MM.1S (cell line): ENCODE data around the gene POLR3A.

Source experiments
- DNase-seq: peaks from one replicate; pipeline ENCODE4 v3.0.0-alpha.2; 2015
- H2AFZ ChIP-seq: fragments of 300-600 bp; sonication (generic); 2 replicates; pipeline ENCODE4 v1.6.0; 2016; ENCODE audit warnings: antibody characterized with exemption, low read length
- H3F3A ChIP-seq: fragments of 300-600 bp; sonication (generic); 2 replicates; pipeline ENCODE4 v1.6.1; 2016; ENCODE audit warnings: mild to moderate bottlenecking, antibody characterized with exemption, low read length, moderate library complexity, mixed read lengths; ENCODE audit not compliant: insufficient read depth
- H3K27ac ChIP-seq: fragments of 300-600 bp; sonication (generic); 2 replicates; pipeline ENCODE4 v1.5.1; 2016; ENCODE audit warnings: mild to moderate bottlenecking, low read length
- H3K27me3 ChIP-seq: fragments of 300-600 bp; sonication (generic); replicated peaks from 2 replicates; pipeline ENCODE4 v1.6.0; 2016; ENCODE audit warnings: low read length; ENCODE audit not compliant: insufficient read depth
- H3K36me3 ChIP-seq: fragments of 300-600 bp; sonication (generic); replicated peaks from 2 replicates; pipeline ENCODE4 v1.6.1; 2016; ENCODE audit warnings: mild to moderate bottlenecking, low read length, mixed read lengths; ENCODE audit not compliant: insufficient read depth
- H3K4me1 ChIP-seq: fragments of 300-600 bp; sonication (generic); 2 replicates; pipeline ENCODE4 v1.6.1; 2016; ENCODE audit warnings: low read length, mixed read lengths
- H3K4me2 ChIP-seq: fragments of 300-600 bp; sonication (generic); 2 replicates; pipeline ENCODE4 v1.6.0; 2016; ENCODE audit warnings: low read depth, low read length
- H3K4me3 ChIP-seq: fragments of 300-600 bp; sonication (generic); 2 replicates; pipeline ENCODE4 v1.5.1; 2016; ENCODE audit warnings: low read length, mixed read lengths
- H3K79me2 ChIP-seq: fragments of 300-600 bp; sonication (generic); 2 replicates; pipeline ENCODE4 v1.6.1; 2016; ENCODE audit warnings: mixed run types, low read length, mixed read lengths
- H3K9ac ChIP-seq: fragments of 300-600 bp; sonication (generic); 2 replicates; pipeline ENCODE4 v1.6.1; 2016; ENCODE audit warnings: low read length, mixed read lengths
- H3K9me2 ChIP-seq: fragments of 300-600 bp; sonication (generic); replicated peaks from 2 replicates; pipeline ENCODE4 v1.6.1; 2016; ENCODE audit warnings: mild to moderate bottlenecking, low read length, mixed read lengths; ENCODE audit not compliant: insufficient read depth
- H3K9me3 ChIP-seq: fragments of 300-600 bp; sonication (generic); replicated peaks from 2 replicates; pipeline ENCODE4 v1.6.1; 2016; ENCODE audit warnings: mild to moderate bottlenecking, low read length, mixed read lengths; ENCODE audit not compliant: insufficient read depth
- H4K20me1 ChIP-seq: fragments of 300-600 bp; sonication (generic); 2 replicates; pipeline ENCODE4 v1.6.1; 2016; ENCODE audit warnings: mild to moderate bottlenecking, low read length, moderate library complexity, mixed read lengths; ENCODE audit not compliant: insufficient read depth
- CTCF ChIP-seq: fragments of 300-600 bp; sonication (generic); IDR thresholded peaks from 2 replicates; pipeline ENCODE4 v1.5.1; 2016; ENCODE audit warnings: antibody characterized with exemption, low read length, mixed read lengths
- EZH2 ChIP-seq: fragments of 300-600 bp; sonication (generic); optimal IDR thresholded peaks from 2 replicates; pipeline ENCODE3; 2017; ENCODE audit warnings: low read depth, mild to moderate bottlenecking, antibody characterized with exemption, low read length, mixed read lengths
- EZH2phosphoT487 ChIP-seq: fragments of 300-600 bp; sonication (generic); IDR thresholded peaks from 2 replicates; pipeline ENCODE4 v1.6.1; 2018; ENCODE audit warnings: antibody characterized with exemption, low read length

Gene POLR3A

DNA sequence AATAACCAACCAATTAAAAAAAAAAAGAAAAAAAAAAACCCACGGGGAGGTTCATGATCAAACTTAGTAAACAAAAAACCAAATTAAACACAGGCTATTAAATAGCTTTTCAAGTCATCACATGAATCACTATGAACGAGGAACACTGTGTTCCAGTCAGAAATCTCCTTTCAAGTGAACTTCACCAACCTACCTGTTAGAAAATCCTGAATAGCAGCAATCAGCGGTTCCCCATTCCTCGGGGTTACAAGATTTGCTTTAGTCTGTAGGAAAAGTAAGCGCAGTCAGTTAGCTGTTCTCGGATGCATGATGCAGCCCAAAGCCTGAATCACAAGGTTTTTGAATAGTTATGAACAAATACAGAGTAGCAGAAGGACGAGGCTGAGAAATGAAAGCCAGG lies 19.0 kb downstream of the POLR3A start:
- no peaks in the 10 kb centered on the region for H4K20me1 ChIP-seq
- no peak overlapping the region for H2AFZ ChIP-seq
- H3K9me3 ChIP-seq: no peaks in the 10 kb centered on the region
- H3F3A ChIP-seq: no peaks in the 10 kb centered on the region
- TF ChIP-seq EZH2phosphoT487 (no peak), EZH2 (no peak), CTCF (no peak)
- no peak overlapping the region for H3K9ac ChIP-seq
- H3K4me1 ChIP-seq: no peaks in the 10 kb centered on the region
- H3K4me3 ChIP-seq: no peak overlapping the region
- no peak overlapping the region for H3K27ac ChIP-seq
- H3K79me2 ChIP-seq: no peaks in the 10 kb centered on the region
- H3K27me3 ChIP-seq: no peaks in the 10 kb centered on the region
- H3K4me2 ChIP-seq: no peak overlapping the region
- H3K36me3 ChIP-seq: peaks cover 4% of the 10 kb centered on the region; the same call in 1 of the 2 replicates
- DNase-seq: no peak
- no peaks in the 10 kb centered on the region for H3K9me2 ChIP-seq

DNA sequence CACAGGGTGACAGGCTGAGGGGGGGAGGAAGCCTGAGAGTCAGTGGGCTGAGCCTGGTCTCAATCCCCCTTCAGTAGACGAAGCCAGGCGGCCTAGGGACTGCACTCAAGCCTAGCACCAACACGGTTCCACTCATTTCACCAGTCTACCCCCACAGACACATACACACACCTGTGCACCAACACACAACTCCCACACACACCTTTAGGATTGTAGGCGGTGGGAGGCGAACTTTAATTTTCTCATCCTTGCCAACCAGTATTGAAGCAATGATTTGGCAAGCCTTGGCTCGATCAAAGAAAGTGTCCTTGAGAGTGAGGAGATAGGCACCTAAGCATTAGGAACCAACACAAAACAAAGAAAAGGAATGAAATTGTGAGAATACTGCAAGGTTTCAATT lies 19.7 kb downstream of the POLR3A start:
- Histone ChIP-seq H3K9me2 (no peaks in the 10 kb centered on the region), H3K36me3 (peaks cover 4% of the 10 kb centered on the region; the same call in 1 of the 2 replicates)

DNA sequence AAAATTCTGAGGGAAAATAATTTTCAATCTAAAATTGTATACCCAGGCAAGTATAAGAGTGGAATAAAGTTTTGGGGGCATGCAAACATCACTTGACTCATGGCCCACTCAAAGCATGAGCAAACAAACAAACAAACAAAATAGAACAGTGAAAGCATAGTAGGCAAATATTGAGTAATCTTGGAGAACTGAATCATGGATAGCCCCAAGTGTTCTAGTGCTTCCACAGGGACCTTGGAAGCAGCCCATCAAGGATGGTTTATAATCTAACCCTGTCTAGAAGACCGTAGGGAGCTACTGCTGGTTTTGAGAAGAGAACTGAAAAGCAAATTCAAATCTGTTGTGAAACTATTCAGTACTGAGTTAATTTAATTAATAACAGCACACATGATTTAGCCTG lies 22.1 kb downstream of the POLR3A start:
- Histone ChIP-seq H3K9me3 (no peaks in the 10 kb centered on the region), H3K4me1 (no peaks in the 10 kb centered on the region), H3K9ac (no peak overlapping the region), H2AFZ (no peak overlapping the region), H3K36me3 (peaks cover 4% of the 10 kb centered on the region; the same call in 1 of the 2 replicates), H3K4me2 (no peak overlapping the region), H3K27ac (no peak overlapping the region), H4K20me1 (no peaks in the 10 kb centered on the region), H3K4me3 (no peak overlapping the region), H3F3A (no peaks in the 10 kb centered on the region), H3K27me3 (no peaks in the 10 kb centered on the region), H3K79me2 (no peaks in the 10 kb centered on the region), H3K9me2 (no peaks in the 10 kb centered on the region)
- DNase-seq: no peak
- TF ChIP-seq EZH2phosphoT487: no peak
- TF ChIP-seq CTCF: no peak
- TF ChIP-seq EZH2: no peak

More for the DNA sequence above, 19.7 kb downstream of the POLR3A start:
- no peaks in the 10 kb centered on the region for H3K9me3 ChIP-seq
- no peak overlapping the region for H3K27ac ChIP-seq
- TF ChIP-seq CTCF (no peak), EZH2phosphoT487 (no peak), EZH2 (no peak)
- no peak overlapping the region for H3K9ac ChIP-seq
- DNase-seq: no peak
- H3F3A ChIP-seq: no peaks in the 10 kb centered on the region
- no peaks in the 10 kb centered on the region for H3K4me1 ChIP-seq
- H3K27me3 ChIP-seq: no peaks in the 10 kb centered on the region
- no peak overlapping the region for H2AFZ ChIP-seq
- H3K4me3 ChIP-seq: no peak overlapping the region
- no peaks in the 10 kb centered on the region for H4K20me1 ChIP-seq
- no peaks in the 10 kb centered on the region for H3K79me2 ChIP-seq
- H3K4me2 ChIP-seq: no peak overlapping the region
